ENCODE data around the gene CNTN4.

GRCh38 chr3:2415083-2415482 lies 316.4 kb downstream of the CNTN4 start:
- TF ChIP-seq CTCF (IDR thresholded peaks at IDR 0.05) (no peak), POLR2A (IDR thresholded peaks at IDR 0.05) (no peak), EP300 (IDR thresholded peaks at IDR 0.05) (no peak)

Data from tibial nerve (tissue), 4 donors.